NCI-H345 treated with DMSO at 0.1 percent for 48 hours (cell line): Measurements from ENCODE around the gene TPRG1L.

ENCODE experiments used
- DNase-seq: peaks from one replicate; lab custom pipeline; 2025; ENCODE audit not compliant: unreplicated experiment; lab: John Stamatoyannopoulos, UW

TPRG1L gene

GRCh38 chr1:3642919-3643675, 18.3 kb downstream of the TPRG1L start:
- DNase-seq: no peak

- no peak for DNase-seq
Measured at GRCh38 chr1:3644273-3644672, 19.5 kb downstream of the TPRG1L start.

DNA sequence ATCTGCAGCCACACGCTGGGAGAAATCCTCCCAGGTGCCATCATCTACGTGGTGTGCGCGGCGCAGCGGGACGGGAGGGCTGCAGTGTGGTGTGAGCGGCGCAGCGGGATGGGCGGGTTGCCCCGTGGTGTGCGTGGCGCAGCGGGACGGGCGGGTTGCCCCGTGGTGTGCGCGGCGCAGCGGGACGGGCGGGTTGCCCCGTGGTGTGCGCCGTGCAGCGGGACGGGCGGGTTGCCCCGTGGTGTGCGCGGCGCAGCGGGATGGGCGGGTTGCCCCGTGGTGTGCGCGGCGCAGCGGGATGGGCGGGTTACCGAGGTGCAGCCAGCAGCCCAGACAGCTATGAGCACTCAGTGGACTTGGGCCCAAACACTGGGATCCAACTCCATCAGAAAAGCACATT, 20.4 kb downstream of the TPRG1L start:
- no peak for DNase-seq

DNA sequence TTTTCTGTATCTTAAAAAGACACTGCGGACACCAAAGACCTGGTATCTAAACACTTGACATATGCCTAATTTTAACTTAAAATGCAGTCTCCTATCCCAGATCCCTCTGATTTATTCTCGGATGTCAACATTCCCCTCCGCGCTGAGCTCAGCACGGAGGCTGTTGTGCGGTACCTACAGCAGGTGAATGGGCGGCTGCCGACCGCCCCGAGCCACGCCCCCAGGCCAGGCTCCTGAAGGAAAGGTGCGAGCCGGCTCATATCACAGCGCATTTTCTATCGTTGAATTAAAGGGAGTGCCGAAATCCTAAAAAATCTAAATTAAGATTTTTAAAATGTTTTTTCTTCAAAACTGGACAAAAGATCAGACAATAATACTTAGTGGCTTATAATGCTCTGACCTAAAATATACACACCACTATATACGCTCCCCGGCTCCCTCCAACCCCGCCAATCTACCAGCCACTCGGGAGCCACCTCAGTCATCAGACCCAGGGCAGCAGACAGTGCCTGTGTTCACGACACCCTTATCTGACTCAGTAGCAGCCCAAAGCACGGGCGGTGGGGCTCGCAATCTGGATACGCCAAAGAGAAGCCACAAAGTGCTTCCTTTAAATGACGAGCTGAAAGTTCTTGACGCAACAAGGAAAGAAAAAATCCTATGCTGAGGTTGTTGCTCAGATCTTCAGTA, 21.0 kb downstream of the TPRG1L start:
- no peak for DNase-seq

- DNase-seq: no peak
Measured at GRCh38 chr1:3646596-3646995, 21.8 kb downstream of the TPRG1L start.

- peak; percentile 92 for DNase-seq
Measured at GRCh38 chr1:3649342-3650247, 24.8 kb downstream of the TPRG1L start, which contains the start of gene WRAP73. WRAP73 (minus strand) TSS chr1:3650103; CDS start chr1:3649999, 104 bp downstream.

DNA sequence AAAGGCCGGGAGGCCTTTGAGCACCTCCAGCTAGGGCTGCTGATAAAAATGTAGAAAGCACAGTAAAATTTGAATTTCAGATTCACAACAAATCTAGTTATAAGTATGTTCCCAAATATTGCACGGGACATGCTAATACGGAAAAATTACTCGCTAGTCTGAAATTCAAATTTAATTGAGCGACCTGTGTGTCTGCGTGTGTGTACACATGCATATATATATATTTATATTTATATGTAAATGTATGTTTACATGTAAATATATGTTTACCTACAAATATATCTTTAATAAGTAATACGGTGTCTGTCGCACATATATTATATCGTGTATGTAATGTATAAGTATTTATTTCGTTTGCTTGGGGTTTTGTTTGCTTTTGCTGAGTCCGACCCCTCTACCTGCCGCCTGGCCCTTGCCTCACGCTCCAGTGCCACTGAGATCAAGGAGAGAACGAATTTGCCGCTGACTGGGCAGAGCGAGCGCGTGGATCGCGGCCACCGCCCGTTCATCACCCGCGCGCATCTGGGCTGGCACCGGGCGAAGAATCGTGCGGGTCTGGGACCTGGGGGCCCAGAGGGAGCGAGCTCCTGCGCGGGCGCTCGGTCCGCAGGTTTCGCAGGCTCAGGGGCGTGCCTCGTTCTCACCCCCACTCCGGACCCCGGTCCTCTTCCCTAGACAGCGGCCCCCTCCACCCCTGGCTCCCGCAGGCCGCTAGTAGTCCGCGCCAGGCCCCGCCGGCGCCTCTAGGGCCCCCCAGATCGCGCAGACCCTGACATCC, 25.6 kb downstream of the TPRG1L start:
- no peak for DNase-seq

GRCh38 chr1:3651026-3651929, 26.5 kb downstream of the TPRG1L start:
- no peak for DNase-seq

- DNase-seq: peak; percentile 42
Measured at GRCh38 chr1:3651930-3652547, 27.2 kb downstream of the TPRG1L start, which contains the start of gene TP73. TP73 (plus strand) TSS chr1:3652516; CDS start chr1:3682366, 29,850 bp downstream.

DNA sequence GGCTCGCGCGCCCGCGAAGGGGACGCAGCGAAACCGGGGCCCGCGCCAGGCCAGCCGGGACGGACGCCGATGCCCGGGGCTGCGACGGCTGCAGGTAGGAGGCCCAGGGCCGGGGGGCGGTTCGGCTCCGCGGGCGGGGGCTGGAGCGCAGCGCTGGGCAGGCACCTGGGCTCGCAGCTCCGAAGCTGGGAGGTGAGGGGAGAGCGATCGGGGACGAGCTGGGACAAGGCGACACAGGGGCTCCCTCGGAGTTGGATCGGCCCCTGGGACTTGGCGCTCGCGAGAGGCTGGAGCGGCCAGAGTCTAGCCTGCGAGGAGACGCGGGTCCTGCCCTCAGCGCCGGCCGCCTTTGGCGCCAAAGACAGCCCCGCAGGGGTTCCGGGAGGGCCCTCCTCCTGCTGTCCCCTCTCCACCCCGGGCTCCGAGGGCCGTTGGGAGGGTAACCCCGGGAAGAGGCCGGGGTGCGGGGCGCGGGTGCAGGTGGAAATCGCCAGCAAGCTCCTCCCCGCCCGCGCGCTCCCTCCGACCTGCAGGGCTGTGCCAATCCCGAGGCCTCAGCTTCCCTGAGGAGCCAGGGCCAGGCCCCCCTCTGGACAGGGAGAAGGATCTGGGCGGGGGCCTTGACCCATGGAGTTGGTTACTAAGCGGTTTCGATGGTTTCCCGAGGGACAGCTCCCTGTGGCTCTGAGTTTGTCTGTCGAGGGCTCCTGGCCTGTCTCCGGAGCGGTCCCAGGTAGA, 27.9 kb downstream of the TPRG1L start:
- DNase-seq: no peak

DNA sequence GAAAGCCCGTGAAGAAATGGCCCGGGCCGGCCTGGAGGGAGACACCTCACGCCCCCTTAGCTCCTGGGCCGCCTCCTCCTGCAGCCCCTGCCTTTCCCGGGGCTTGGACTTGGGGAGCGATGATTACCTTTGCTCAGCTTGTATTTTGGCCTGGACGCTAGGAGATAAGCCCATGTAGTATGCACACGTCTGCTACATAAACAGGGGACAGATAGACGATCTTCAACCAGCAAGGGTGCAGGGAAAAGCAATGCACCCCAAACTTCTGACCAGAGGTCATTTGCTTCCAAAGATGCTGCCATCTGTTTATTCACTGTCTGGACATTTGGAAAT, 28.4 kb downstream of the TPRG1L start:
- peak; percentile 18 for DNase-seq

DNA sequence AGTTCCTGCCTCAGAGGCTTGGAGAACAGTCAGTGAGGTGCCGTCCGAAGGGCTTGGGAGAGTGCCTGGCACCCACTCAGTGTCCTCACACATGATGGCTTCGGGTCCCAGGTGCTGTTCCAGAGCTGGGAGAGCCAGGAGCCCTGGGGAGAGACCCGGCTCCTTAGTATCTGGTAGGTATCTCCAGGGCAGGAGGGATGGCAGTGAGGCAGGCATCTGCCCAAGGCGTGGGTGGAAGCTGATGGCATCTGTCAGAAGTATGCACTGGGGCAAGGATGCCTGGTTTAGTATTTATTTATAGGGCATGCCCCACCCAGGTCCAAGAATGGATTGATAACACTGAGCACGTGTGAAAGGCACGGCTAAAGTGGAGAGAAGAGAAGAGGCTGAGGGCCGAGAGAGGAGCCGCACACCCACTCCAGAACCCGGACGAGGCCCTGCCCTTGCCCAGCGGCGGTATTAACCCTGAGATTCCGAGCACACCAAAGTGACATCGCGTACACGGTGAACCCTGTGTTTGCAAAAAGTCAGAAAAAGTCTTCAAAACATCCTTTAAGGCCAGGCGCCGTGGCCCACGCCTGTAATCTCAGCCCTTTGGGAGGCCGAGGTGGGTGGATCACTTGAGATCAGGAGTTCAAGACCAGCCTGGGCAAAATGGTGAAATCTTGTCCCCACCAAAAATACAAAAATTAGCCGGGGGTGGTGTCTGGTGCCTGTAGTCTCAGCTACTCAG, 29.9 kb downstream of the TPRG1L start:
- no peak for DNase-seq

GRCh38 chr1:3656450-3657095, 31.8 kb downstream of the TPRG1L start:
- no peak for DNase-seq

GRCh38 chr1:3657096-3657475, 32.3 kb downstream of the TPRG1L start:
- no peak for DNase-seq

DNA sequence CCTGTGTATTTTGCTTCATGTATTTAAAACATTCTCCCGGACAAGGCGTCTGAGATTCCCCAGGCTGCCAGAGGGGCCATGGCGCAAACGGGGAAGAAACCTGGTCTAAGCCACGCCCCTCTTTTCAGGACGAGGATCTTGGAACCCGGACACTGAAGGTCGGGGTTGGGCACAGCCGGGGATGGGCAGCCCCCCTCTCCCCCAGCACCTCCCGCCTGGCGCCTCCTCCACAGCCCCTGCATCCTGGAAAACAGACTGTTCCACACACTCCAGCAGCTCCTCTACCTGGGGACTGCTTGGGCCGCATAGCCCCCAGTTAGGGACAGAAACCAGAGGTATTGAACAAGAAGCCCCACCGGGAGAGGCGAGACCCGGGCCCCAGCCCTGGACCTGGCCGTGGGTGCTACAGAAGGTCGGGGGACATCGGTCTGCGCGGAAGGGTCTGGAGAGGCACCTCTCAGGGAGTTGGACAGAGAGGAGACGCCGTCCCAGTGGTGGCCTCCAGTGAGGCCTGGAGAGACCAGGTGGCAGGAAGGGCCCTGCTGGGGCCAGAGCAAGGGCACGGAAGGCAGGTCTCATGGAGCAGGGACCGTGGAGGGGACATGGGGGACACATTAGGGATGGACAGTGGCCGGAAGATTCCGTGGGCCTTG, 32.9 kb downstream of the TPRG1L start:
- DNase-seq: no peak

DNA sequence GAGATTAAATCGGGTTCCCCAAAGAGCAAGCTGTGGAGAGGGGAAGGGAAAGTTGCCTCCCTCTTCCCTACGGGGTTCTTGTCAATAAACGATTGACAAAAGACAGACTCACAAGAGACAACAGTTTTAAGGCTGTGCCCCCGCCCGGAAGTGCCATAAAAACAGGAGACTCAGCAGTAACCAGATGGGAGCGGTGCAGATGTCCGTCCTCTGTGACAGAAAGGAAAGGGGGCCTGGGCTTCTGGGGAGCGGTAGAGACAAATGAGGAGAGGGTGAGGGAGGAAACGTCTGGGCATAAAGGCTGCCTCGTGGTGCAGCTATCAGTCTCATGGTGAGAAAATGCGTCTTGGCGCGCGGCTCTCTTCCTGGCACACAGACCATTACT, 33.4 kb downstream of the TPRG1L start:
- no peak for DNase-seq

- DNase-seq: no peak
Measured at GRCh38 chr1:3659093-3659492, 34.3 kb downstream of the TPRG1L start.
